IPS-11a (cell line): ENCODE measurements around the gene SCAMP2.

Experiments used
- H3K4me3 ChIP-seq: one replicate; pipeline ENCODE4 v1.5.1; 2013; ENCODE audit warnings: low read depth, low read length, control low read depth

The SCAMP2 gene

GRCh38 chr15:74863239-74864056 is 9.7 kb downstream of the SCAMP2 start:
- H3K4me3 ChIP-seq = no peak overlapping the region

GRCh38 chr15:74858369-74858740 is 14.8 kb downstream of the SCAMP2 start:
- H3K4me3 ChIP-seq = no peak overlapping the region

GRCh38 chr15:74857671-74858368 is 15.3 kb downstream of the SCAMP2 start:
- no peak overlapping the region for H3K4me3 ChIP-seq

- H3K4me3 ChIP-seq = no peak overlapping the region
Measured at GRCh38 chr15:74857082-74857655, 16.0 kb downstream of the SCAMP2 start.

- no peak overlapping the region for H3K4me3 ChIP-seq
Measured at GRCh38 chr15:74856537-74856936, 16.6 kb downstream of the SCAMP2 start.

GRCh38 chr15:74855857-74856256 is 17.3 kb downstream of the SCAMP2 start:
- no peak overlapping the region for H3K4me3 ChIP-seq

- H3K4me3 ChIP-seq = no peak overlapping the region
Measured at GRCh38 chr15:74854453-74855022, 18.6 kb downstream of the SCAMP2 start.

- H3K4me3 ChIP-seq = no peak overlapping the region
Measured at GRCh38 chr15:74851960-74852359, 21.2 kb downstream of the SCAMP2 start.

GRCh38 chr15:74850393-74850792 is 22.8 kb downstream of the SCAMP2 start:
- H3K4me3 ChIP-seq = no peak overlapping the region

GRCh38 chr15:74847432-74847831 is 25.7 kb downstream of the SCAMP2 start:
- H3K4me3 ChIP-seq = no peak overlapping the region

- H3K4me3 ChIP-seq = no peak overlapping the region
Measured at GRCh38 chr15:74845581-74845980, 27.6 kb downstream of the SCAMP2 start.

GRCh38 chr15:74845208-74845568 is 28.0 kb downstream of the SCAMP2 start:
- no peak overlapping the region for H3K4me3 ChIP-seq

- no peak overlapping the region for H3K4me3 ChIP-seq
Measured at GRCh38 chr15:74844319-74845207, 28.6 kb downstream of the SCAMP2 start.

- no peak overlapping the region for H3K4me3 ChIP-seq
Measured at GRCh38 chr15:74843891-74844299, 29.3 kb downstream of the SCAMP2 start.

- peak overlapping the region; percentile 44 for H3K4me3 ChIP-seq
Measured at GRCh38 chr15:74843445-74843828, 29.7 kb downstream of the SCAMP2 start.

GRCh38 chr15:74842581-74843444 is 30.4 kb downstream of the SCAMP2 start, which contains the start of gene ULK3:
Gene ULK3 (minus strand): TSS chr15:74843156. CDS start chr15:74843105, 51 bp downstream.
- H3K4me3 ChIP-seq = peak within 1 kb of the TSS; percentile 71

GRCh38 chr15:74841891-74842373 is 31.2 kb downstream of the SCAMP2 start:
- peak overlapping the region; percentile 71 for H3K4me3 ChIP-seq

- no peak overlapping the region for H3K4me3 ChIP-seq
Measured at GRCh38 chr15:74840851-74841775, 32.1 kb downstream of the SCAMP2 start.
